RPMI7951 (cell line): Measurements from ENCODE around the gene BUD23. TPM values are rescaled to one million over a fixed set of nuclear protein-coding genes. Genes with fewer than 3 reads are reported as not detected.
"Not testable (repeated sequence)": the region's sequence is repeated elsewhere in the genome, so short reads cannot be mapped to it uniquely, and the experiment has no call there.

Experiments used
- DNase-seq: peaks from one replicate; pipeline ENCODE4 v3.0.0-alpha.2; 2012; ENCODE audit warnings: low read depth
- total RNA-seq: library from RNA; depleted of rRNA; stranded (reverse); fragments of >200 nt; shearing (Covaris generic); gene quantifications from 2 replicates; pipeline ENCODE4 v1.2.3, GENCODE V29; 2014

Gene BUD23
- total RNA-seq, 1 experiment from 2014 or later: 55.3 TPM

DNA sequence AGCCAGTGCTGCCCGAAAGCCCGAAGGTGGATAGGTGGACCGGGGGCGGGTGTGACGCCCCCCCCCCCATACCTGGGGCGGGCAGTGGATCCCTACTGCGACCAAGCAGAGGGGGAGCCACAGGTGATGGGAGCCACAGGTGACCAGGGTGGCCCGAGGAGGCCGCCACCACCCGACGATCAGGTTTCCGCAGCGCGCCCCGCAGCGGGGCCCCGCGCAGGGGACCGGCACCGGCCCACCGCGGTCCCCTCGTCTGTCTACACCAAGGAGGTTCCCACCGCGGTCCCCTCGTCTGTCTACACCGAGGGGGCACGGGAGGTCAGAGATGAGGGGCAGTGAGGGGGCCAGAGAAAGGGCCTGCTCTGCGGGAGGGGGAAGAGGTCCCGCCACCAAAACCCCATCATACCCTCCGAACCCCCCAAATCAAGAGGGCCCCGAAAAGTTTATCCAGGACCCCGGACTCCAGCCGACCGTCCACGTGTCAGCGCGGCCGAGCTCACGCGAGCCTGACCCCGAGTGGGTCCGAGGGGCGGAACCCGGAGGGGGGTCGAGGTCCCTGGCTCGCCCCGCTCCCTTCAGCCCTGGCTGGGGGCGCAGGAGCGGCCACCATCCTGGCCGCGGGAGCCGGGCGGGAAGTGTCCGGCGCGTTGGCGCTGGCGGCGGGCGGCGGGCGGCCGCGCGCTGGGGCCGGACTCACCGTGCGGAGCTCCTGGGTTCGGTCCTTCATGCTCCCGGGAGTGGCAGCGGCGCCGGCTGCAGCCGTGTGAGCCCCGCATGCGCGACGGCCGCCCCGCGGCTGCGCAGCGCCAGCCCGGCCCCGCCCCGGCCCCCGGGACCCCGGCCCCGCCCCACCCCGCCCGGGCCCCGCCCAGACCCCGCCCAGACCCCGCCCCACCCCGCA lies 35.8 kb downstream of the BUD23 start, which contains the start of gene STX1A:
STX1A (minus strand) TSS at position 765 of the 901 bp plus-strand sequence; CDS start at position 727, 38 bp downstream.
- peak; percentile 77 for DNase-seq

DNA sequence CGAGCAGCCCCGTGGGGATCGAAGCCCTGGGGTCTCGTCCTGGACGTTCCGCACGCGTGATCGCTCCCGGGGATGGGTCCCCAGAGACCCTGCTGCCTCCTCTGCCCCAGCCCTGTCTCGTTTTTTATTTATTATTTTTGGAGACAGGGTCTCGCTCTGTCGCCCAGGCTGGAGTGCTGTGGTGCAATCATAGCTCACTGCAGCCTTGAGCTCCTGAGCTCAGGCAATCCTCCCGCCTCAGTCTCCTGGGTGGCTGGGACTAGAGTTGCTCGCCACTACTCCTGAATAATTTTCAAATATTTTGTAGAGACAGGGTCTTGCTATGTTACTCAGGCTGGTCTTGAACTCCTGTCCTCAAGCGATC lies 36.4 kb downstream of the BUD23 start:
- no peak for DNase-seq

DNA sequence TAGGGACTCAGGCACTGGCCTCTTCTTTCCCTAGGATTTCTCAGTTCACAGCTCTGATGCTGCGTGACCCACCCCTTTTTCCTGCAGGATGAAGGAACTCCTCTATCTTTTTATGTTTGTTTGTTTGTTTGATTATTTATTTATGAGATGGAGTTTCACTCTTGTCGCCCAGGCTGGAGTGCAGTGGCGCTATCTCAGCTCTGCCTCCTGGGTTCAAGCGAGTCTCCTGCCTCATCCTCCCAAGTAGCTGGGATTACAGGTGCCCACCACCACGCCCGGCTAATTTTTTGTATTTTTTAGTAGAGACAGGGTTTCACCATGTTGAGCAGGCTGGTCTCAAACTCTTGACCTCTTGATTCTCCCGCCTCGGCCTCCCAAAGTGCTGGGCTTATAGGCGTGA lies 37.0 kb downstream of the BUD23 start:
- not testable (repeated sequence) for DNase-seq

DNA sequence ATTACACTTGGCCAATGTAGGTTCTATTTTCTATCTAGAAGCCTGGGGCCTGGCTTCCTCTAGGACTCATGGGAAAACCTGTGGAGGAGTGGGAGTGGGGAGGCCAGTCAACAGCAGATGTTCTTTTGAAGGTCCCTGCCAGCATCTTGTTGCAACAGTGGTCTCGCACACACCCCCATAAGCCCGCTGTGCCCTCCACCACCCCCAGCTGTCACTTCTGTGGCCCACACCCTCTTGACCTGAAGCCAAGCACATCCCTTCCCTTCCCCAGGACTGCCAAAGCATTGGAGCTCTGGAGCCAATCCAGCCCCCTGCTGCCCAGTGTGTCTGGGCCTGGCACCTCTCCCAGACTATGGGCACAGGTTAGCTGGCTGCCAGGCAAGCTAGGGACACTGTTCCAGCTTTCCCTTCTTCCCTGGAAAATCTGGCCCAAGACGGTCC lies 38.0 kb downstream of the BUD23 start:
- peak; percentile 82 for DNase-seq

DNA sequence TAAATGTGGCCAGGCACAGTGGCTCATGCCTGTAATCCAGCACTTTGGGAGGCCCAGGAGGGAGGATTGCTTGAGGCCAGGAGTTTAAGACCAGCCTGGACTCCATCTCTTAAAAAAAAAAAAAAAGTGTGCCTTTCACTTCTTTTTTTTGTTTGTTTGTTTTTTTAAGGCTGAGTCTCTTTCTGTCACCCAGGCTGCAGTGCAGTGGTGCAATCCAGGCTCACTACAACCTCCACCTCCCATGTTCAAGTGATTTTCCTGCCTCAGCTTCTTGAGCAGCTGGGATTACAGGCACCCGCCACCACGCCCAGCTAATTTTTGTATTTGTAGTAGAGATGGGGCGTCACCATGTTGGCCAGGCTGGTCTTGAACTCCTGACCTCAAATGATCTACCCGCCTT lies 38.8 kb downstream of the BUD23 start:
- DNase-seq: not testable (repeated sequence)

DNA sequence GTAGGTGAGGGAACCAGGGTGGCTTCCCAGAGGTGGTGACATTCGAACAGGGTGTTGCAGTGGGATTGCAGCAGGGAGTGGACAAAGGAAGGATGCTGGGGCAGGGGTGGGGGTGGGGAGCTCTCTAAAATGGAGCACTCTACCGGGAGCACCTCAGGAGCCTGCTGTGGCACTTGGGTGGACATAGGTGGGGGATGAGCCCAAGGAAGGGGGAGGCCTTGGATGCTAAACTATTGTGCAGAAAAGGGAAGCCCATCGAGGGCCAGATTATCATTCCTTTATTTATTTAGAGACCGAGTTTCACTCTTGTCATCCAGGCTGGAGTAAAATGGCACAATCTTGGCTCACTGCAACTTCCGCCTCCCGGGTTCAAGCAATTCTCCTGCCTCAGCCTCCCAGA lies 39.4 kb downstream of the BUD23 start:
- no peak for DNase-seq

DNA sequence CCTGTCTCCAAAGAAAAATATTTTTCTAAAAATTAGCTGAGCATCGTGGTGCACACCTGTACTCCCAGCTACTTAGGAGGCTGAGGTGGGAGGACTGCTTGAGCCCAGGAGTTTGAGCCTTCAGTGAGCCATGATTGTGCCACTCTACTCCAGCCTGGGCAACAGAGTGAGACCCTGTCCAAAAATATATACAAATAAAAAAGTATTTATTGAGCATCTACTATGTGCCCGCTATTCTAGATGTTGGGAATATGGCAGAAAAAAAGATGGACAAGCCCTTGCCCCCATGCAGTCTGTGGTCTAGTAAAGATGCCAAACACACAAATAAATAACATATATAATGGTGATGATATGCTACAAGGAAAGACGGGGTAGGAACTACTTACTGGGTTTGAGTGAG lies 40.4 kb downstream of the BUD23 start:
- DNase-seq: no peak

DNA sequence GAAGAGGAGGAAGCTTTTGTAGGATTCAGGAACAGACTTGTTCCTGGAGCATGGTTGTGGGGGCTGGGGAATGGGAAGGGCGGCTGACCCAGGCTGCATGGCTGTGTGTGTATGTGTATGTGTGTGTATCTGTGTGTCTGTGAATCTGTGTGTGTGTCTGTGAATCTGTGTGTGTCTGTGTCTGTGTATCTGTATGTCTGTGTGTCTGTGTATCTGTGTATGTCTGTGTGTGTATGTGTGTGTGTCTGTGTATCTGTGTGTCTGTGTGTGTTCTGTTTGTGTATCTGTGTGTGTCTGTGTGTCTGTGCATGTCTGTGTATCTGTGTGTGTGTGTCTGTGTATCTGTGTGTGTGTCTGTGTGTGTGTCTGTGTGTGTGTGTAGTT lies 42.7 kb downstream of the BUD23 start:
- DNase-seq: no peak

DNA sequence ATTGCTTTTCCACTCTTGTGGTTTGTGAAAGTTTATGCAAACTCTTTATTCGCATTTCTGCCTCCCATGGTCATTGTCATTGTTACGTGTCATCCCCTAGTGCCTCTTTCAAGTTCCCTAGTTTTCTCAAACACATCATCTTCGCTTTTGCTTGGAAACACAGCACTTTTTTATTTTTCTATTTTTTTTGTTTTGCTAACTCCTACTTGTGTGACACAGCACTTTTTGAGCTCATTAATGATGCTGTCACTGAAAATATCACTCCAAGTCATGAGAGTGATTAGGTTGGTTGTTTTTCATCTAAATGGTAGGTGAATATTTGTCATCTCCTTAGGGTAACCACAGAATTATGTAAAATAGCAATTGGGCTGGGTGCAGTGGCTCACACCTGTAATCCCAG lies 44.6 kb downstream of the BUD23 start:
- no peak for DNase-seq

DNA sequence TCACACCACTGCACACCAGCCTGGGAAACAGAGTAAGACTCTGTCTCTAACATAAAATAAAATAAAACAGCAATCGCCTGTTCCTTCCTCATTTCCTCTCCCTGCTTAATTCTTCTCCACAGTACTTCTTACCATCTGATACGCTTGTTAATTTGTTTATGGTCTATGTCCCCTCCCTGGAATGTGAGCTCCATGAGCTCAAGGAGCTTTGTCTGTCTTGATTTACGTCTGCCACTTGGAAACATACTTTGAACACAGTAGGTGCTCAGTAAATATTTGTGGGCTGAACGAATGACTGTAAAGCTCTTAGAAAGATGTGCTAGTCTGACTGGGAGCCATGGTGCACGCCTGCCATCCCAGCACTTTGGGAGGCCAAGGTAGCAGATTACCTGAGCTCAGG lies 45.2 kb downstream of the BUD23 start:
- no peak for DNase-seq

DNA sequence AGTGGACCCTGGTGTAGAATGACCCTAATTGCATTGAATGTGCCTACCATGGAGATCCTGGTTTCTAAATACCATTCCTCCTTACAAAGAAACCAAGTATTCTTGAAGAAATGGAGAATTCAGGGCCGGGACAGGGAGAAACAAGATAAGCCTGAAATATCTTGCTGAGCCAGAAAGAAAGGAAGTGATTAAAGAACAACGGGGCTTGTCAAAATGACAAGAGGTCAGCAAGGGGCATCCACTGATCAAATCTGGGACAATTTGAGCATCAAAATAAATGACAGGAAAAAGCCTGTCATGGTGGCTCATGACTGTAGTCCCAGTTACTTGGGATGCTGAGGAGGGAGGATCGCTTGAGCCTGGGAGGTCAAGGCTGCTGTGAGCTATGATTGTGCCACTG lies 47.1 kb downstream of the BUD23 start:
- DNase-seq: no peak

DNA sequence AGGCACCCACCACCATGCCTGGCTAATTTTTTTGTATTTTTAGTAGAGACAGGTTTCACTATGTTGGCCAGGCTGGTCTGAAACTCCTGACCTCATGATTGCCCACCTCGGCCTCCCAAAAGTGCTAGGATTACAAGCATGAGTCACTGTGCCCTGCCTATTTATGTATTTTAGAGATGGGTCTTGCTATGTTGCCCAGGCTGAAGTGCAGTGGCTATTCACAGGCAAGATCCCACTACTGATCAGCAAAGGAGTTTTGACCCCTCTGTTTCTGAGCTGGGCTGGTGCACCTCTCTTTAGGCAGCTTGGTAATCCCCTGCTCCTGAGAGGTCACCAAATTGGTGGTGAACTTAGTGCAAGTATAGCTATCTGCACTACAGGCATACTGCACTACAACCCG lies 49.0 kb downstream of the BUD23 start:
- no peak for DNase-seq

DNA sequence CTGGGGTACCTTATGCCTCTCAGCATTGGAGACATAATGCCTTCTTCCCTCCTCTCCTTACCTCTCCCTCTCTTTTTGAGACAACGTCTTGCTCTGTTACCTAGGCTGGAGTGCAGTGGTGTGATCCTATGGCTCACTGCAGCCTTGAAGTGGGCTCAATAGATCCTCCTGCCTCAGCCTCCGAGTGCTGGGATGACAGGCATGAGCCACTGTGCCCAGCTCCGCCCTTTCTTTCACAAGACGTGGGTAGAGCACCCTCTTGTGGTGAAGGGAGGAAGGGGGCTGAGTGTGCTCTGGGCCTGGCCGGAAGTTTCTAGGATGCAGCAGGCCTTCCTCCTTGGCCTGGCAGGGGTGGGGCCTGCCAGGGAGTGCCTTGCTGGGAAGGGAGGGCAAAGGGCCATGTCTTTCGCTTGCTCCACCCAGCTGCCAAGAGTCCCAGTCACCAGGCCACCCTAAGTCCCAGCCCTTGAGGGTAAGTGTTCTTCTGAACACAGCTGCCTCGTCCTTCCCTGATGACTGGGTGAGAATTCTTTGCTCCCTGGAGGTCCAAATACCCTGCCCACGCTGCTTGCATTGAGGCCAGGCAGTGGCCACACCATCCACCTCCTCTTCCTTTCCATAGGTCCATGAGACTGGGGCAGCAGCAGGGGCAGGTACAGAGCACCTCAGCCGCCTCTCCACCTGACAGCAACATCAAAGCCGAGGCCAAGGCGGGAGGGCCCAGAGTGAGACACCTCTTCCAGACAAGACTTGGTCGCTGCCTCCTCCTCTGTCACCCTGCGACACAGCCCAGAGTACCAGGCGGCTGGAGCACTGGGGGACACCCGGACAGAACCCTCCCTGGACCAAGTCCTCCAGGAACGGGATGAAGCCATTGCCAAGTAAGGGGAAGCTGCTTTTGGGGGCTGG lies 51.5 kb downstream of the BUD23 start:
- DNase-seq: peak; percentile 93

DNA sequence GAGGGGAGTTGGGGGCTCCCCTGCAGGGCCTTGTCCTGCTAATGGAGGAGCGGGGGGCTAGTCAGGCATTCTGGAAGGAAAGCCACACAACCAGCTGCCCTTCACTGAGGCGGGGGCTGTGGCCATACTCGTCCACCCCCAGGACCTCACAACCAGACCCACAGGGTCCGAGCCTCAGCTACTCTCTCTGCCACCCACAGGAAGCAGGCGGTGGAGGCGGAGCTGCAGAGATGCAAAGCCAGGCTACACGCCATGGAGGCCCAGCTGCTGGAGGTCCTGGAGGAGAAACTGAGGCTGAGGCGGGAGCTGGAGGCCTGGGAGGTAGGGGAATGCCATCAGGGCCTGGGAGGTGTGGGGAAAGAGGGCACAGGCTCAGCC lies 52.1 kb downstream of the BUD23 start:
- DNase-seq: no peak

DNA sequence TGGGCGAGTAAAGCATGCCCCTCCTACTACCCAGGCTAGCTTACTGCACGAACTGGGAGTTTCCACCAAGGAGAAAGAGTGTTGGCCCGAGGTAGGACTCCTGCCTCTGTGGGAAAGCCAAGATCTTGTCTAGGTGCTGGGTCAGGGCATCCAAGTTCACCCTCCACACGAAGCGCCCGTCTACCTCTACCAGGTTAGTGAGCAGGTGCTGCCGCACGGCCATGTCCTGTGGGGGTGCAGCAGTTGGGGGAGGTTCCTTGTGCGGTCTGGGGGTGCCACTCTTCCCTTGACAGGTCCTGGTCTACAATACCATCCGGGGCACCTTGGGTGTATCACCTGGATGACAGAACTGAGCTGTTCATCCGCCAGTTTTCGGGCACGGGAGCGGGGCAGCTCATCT lies 53.5 kb downstream of the BUD23 start:
- DNase-seq: no peak

DNA sequence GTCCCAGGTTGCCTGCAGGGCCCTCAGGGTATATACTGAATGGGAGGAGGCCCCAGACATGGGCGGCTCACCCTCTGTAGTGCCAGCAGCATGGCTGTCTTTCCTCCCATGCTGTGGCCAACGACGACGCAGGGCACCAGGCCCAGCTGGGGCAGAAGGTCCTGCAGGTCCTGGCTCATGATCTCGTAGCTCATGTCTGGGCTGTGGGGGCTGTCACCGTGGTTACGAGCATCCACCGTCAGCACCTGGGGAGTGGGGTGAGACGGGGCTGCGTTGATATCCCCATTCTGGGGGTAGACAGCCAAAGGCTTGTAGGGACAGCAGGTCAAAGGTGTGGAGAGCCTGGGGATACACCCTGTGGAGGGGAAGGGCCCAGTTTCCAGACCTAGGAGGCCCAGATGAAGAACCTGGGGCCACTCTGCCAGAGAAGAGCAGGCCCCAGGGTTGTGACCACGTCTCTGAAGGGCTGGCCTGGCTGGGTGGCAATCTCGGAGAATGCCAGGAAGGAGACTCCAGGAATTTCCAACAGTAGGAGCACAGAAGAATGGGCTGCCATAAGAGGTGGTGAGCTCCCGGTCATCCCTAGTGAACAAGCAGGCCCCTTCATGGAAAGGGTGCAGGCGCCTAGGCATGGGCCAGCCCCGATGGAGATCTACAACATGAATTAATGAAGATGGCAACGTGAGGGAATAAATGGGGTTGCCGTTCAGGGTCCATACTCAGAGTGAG lies 54.3 kb downstream of the BUD23 start:
- no peak for DNase-seq

DNA sequence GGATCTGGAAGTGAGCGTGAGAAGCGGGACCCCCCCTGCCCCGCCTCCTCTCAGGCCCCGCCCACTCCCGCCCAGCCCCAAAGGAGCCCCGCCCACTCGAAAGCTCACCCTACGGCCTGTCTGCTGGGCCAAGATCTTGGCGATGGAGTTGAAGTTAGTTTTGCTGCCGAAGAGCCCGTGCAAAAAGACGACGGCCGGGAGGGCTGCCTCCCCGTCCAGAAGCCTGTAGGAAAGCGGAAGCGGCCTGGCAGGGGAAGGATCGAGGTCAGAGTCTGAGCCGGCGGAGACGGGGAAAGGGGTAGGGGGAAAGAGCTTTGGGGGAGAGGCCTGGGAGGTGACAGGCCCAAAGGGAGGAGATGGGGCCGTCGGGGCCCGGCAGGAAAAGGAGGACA lies 54.8 kb downstream of the BUD23 start:
- peak; percentile 54 for DNase-seq

DNA sequence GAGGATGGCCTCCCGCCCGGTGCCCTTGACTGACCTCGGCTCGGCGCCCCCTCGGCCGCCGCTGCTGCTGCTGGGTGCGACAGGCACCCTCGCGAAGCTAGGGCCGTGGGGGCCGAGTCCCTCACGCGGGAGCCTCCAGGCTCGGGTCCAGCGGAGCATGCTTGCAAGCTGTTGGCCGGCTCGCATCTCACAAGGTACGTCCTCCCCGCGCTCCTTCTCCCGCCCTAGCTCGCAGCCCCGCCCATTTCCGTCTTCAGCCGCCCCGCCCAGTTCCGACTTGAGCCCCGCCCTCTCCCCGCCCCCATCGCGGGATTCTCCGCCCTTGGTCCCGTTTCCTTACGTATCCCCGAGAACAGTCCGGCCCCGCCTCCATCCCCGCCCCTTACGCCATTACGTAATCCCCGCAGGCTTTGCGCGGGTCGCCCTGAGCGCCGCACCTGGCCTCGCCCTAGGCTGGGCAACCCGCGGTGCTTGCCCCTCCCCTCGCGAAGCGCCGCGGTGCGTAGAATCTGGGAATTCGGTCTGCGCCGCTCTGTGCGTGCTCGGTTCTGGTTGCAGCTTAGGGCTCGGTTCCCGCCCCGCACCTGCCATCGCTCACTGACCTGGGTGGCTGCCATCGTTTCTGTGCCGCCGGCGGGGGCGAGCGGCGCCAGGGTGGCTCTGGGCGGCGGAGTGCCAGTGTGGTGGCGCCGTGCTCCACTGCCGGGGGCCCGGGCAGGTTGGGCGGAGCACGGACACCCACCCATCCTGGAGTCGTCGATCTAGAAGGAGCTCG lies 55.4 kb downstream of the BUD23 start, which contains the start of gene ABHD11:
ABHD11 (minus strand) TSS at position 191 of the 775 bp plus-strand sequence; CDS start at position 159, 32 bp downstream.
- peak; percentile 93 for DNase-seq

DNA sequence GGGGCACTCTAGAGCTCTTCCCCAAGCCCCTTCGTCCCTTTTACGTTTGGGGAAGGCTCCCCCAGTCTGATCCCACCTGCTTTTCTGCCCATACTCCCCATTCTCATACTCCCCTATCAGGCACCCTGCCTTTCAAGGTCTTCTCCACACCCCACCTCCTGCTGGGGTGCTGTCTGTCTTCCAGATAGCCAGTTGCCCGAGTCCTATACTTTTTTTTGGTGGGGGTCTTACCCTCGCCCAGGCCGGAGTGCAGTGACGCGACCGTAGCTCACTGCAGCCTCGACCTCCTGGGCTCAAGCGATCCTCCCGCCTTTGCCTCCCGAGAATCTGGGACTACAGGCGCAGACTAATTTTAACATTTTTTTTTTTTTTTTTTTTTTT lies 56.0 kb downstream of the BUD23 start:
- no peak for DNase-seq

DNA sequence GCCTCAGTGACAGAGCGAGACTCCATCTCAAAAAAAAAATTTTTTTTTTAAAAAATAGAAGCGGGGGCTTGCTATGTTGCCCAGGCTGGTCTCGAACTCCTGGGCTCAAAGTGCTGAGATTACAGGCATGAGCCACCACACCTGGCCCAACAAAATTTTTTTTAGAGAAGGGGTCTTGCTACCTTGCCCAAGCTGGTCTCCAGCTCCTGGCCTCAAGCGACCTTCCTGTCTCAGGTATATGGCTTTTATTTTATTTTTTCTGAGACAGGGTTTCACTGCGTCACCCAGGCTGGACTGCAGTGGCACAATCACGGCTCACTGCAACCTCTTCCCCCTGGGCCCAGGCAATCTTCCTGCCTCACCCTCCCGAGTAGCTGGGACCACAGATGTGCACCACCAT lies 56.8 kb downstream of the BUD23 start:
- no peak for DNase-seq

DNA sequence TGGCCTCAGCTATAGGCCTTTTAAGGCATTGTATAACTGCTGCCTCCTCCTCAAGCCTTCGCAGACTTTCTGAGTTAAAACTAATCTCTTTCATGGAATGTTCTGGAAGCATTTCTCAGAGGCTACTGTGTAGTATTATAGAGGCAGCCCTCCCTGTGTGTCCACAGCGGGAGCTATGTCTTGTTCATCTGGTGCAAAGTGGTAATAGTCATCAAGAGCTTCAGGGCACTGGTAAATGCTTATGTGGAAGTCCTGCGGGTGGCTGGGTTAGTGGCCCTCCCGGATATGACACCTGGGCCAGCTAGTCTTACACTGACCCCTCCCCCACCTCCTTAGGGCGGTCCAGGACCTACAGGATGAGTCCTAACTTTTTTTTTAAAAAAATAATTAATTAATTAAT lies 57.4 kb downstream of the BUD23 start:
- no peak for DNase-seq
